Measurements from ENCODE around the gene CMTR1.

The CMTR1 gene

GRCh38 chr6:37433657-37434271, 743 bp downstream of the CMTR1 start:
- peak overlapping the region; percentile 75 to 99 (median 94) for H3K27ac ChIP-seq
- H3K4me3 ChIP-seq = peak overlapping the region; percentile 60 to 97 (median 88)

DNA sequence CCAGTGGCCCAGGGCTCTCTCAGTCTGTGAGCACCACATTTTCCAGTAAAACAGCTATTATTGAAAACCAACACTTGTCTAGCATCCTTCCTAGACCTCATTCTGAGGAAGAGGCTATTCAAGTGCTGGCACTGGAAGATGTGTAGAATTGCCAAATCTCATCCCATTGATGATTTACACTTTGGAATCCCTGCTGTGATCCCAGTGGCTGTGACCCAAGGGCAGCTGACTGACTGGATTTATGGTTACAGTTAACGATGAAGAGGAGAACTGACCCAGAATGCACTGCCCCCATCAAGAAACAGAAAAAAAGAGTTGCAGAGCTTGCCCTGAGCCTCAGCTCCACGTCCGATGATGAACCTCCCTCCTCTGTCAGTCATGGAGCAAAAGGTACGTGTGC, 2.4 kb downstream of the CMTR1 start:
- Histone ChIP-seq H3K27ac (no peak overlapping the region), H3K4me3 (no peak overlapping the region)

GRCh38 chr6:37435816-37436215, 2.8 kb downstream of the CMTR1 start:
- Histone ChIP-seq H3K27ac (no peak overlapping the region), H3K4me3 (no peak overlapping the region)

GRCh38 chr6:37438930-37439329, 5.9 kb downstream of the CMTR1 start:
- no peak overlapping the region for H3K4me3 ChIP-seq
- no peak overlapping the region for H3K27ac ChIP-seq

GRCh38 chr6:37441651-37442050, 8.6 kb downstream of the CMTR1 start:
- Histone ChIP-seq H3K4me3 (no peak overlapping the region), H3K27ac (peak overlapping the region in 2 of 21 experiments; percentile 37 to 80)

DNA sequence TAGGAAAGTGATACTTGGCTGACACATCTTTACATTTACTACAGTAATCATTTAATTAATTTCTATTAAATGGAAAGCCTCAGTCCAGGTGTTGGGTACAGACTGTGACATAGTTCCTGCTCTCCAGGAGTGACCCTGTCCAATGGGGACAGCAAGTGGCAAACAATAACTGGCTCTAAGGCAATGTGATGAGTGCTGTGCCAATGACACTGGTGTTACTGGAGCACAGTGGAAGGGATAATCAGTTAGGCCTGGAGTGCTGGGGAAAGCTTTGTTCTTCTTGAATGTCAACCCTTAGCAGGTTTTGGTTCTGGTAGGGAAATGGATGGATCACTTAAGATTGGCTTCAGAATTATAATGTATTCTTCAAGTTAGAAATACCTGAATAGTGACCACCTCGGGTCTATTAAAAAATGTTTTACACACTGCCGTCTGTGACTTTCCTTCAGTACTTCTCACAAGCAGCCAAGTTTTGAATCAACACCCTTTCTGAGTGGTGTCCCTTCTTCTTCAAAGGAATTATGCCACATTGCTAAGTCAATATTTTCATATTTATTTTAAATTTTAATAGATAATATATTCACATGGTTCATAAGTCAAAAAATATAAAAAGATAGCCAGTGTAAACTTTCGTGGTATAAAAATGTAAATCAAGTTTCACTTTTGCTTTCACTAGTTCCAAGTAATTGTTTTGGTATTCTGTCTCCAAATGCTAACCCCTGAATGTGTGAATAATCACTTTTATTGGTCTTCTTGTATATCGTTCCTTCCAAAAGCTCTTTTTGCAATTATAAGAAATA, 9.6 kb downstream of the CMTR1 start:
- Histone ChIP-seq H3K4me3 (peak overlapping the region in 4 of 7 experiments; percentile 4 to 27 (median 14)), H3K27ac (peak overlapping the region in 19 of 21 experiments; percentile 0 to 82 (median 63))

GRCh38 chr6:37443216-37443542, 10.2 kb downstream of the CMTR1 start:
- Histone ChIP-seq H3K27ac (peak overlapping the region in 14 of 21 experiments; percentile 0 to 82 (median 69)), H3K4me3 (peak overlapping the region in 4 of 7 experiments; percentile 4 to 27 (median 14))

DNA sequence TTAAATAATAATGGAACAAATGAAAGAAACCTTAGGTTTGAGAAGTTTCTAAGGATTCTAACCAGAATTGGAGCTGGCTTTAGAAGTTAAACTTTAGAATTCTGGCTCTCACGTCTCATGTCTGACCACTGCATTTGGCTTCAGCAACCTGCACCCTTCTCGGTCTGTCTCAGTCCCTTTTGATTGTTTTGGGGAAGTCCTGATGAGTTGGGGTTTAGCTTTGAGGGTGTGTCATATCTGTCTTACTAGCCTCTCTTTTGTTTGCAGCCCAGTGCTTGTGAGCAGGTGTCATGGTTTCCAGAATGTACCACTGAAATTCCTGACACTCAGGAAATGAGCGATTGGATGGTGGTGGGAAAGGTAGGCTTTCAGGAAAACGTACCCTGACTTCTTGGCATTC, 17.0 kb downstream of the CMTR1 start:
- Histone ChIP-seq H3K27ac (no peak overlapping the region), H3K4me3 (no peak overlapping the region)

DNA sequence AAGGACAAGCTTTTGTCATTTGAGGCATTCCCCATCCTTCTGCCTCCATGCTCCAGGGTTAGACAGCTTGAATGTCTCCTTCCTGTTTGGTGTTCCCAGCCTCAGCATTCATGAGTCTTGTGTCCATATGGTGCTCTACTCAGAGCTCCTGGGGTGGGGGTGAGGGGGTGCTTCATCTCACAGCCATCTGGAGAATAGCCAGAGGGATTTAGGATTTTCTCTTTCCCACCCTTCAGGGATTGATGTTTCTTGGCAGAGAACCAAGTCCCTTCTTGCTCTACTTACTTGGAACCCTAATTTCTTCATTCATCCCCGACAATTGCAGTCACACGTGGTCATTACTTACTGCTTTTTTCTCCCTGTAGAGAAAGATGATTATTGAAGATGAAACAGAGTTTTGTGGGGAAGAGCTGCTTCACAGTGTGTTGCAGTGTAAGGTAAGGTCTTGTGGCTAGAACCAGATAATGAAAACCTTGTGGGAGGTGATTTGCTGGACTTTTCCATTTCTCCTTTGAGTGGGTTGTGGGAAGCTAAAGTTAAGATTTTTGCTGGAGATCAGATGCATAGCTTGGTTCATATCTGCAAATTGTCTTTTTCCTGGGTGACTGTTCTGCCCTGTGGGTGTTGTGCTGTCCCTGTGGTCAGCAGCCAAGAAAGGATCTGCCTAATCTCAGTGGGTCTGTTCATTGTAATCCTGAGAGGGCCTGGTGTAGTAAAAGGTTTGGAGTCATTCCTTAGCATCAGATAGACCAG, 18.6 kb downstream of the CMTR1 start:
- Histone ChIP-seq H3K27ac (no peak overlapping the region), H3K4me3 (no peak overlapping the region)

DNA sequence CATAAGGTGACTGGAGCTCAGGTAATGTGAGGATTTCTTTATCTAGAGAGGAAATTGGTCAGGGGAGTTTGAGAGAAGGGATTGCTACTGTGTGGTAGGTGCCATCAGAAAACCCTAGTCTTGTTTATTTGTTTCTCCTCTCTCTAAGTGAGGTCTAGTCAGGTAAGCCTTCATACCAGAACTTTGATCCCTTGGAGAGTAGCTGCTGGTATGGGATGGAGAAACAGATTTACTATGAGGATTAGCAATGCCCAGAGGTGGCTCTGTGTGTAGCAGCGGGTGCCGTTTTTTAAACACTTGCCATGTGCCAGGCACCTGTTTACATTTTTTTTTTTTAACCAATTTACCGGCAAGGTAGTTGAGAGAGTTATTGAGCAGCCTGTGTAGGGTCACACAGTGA, 19.5 kb downstream of the CMTR1 start:
- no peak overlapping the region for H3K4me3 ChIP-seq
- H3K27ac ChIP-seq = no peak overlapping the region

DNA sequence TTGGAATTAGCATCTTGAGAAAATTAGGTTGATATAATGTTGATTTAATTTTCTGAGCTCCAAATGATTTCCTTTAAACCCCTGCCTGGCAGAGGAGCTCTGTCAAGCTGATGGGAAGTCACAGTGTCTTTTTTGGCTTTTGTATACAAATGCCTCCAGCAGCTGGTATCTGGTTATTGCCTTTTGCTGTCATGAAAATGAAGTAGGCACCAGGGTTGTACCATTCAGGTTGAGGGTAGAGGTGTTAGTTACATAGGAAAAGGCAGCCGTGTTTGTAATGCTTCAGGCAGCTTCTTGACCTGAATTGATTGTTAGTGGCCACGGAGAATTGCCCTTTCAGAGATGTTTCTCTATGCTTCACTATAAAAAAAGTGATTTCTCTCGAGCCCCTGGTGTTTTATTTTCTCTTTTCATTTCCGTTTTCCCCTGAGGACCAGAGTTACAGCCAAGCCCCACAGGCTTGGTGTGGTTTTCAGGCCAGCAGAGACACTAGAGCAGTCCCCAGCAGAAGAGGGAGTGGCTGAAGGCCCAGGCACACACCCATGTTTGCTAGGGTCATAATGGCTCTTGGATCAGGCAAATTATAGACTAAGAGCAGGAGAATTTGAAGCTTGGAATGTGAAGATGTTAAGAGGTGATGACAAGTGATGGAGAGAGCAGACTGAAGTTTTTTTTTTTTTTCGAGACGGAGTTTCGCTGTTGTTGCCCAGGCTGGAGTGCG, 21.6 kb downstream of the CMTR1 start:
- H3K4me3 ChIP-seq = no peak overlapping the region
- no peak overlapping the region for H3K27ac ChIP-seq

- peak overlapping the region in 1 of 21 experiments; percentile 28 for H3K27ac ChIP-seq
Observed at GRCh38 chr6:37456126-37456525, 23.1 kb downstream of the CMTR1 start.

GRCh38 chr6:37456816-37457560, 24.0 kb downstream of the CMTR1 start:
- Histone ChIP-seq H3K27ac (peak overlapping the region in 1 of 21 experiments; percentile 28), H3K4me3 (no peak overlapping the region)

More at GRCh38 chr6:37456126-37456525, 23.1 kb downstream of the CMTR1 start:
- no peak overlapping the region for H3K4me3 ChIP-seq

DNA sequence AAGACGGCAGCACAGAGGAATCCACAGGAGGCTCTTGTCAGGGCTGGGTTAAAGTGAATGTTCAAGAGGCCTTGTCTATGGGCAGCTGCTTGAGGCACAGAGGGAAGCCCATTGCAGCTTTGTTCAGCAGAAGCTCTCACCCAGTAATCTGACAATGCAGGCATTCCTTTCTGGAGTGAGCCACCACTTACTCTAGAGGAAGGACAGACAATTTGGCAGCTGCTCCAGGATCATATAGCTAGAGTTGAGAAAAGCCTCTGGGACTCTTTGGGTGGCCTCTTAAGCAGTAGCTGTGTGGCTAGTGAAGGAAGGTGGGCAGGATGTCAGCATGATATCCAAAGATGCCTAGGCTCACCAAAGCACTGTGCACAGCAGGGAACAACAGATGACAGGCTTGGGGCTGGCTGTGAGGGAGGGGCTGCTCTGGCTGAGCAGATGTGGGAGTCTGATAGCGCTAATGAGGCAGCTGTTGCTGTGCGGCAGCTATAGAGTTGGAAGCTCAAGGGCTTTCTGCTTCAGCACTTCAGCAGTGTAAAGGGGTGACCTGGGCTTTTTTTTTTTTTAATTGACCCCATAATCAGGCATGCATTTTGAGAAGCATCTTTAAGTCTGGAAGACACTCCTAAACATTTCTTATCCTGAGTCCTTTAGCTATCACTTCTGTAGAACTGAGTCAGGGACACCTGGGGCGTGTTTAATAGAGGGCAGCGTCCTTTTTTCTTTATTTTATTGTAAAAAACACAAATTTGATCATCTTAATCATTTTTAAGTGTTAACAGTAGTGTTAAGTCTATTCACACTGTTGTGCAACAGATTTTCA, 27.2 kb downstream of the CMTR1 start:
- no peak overlapping the region for H3K4me3 ChIP-seq
- no peak overlapping the region for H3K27ac ChIP-seq

DNA sequence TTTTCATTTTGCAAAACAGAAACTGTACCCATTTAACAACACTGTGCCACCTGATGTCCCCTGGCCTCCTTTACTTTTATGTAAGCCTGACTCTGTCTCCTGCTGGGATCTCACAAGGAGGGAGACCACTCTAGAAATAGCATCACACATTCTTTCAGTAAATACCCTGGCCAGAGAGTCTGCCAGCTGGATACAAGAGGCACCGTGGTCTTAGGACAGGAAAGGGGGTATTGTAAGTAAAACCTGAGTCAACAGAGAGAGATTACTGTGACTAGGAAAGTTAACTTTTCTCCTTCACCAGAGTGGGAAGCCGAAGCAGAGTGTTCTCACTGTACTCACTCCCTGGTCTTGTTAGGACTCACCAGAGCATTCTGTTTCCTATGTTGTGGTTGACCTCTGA, 27.8 kb downstream of the CMTR1 start:
- no peak overlapping the region for H3K27ac ChIP-seq
- no peak overlapping the region for H3K4me3 ChIP-seq

DNA sequence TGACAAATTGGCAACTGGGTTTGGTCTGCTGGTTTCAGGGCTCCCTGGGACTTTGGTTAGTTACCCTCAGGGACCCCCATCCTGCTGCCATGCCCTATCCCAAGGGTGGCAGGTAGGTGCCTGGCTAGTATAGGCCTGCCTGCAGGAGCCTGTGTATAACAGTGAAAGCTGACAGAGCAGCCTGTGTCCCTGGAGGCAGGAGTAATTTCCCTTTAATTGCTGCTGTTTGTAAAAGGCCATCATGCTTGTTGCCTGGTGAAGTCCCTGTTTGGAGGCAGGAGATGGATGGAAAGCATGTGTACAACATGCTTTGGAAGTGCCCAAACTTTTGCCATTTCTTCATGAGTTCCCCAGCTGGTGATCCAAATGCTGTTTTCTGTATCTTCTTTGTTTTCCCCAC, 30.1 kb downstream of the CMTR1 start:
- no peak overlapping the region for H3K4me3 ChIP-seq
- no peak overlapping the region for H3K27ac ChIP-seq

DNA sequence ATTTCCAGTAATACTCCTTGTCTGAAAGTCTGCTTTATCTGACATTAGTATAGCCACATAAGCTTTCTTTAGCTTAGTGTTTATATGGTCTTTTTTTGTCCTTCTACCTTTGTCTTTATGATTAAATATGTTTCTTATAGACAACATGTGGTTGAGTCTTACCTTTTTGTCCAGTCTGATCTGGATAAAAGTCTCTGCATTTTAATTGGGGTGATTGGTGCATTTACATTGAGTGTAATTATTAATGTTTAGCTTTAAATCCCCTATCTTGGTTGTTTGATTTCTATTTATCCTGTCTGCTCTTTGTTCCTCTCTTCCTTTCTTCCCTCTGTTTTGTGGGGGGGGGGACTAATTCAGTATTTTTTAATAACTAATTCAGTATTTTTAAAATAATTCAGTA, 34.7 kb downstream of the CMTR1 start:
- Histone ChIP-seq H3K4me3 (no peak overlapping the region), H3K27ac (no peak overlapping the region)

DNA sequence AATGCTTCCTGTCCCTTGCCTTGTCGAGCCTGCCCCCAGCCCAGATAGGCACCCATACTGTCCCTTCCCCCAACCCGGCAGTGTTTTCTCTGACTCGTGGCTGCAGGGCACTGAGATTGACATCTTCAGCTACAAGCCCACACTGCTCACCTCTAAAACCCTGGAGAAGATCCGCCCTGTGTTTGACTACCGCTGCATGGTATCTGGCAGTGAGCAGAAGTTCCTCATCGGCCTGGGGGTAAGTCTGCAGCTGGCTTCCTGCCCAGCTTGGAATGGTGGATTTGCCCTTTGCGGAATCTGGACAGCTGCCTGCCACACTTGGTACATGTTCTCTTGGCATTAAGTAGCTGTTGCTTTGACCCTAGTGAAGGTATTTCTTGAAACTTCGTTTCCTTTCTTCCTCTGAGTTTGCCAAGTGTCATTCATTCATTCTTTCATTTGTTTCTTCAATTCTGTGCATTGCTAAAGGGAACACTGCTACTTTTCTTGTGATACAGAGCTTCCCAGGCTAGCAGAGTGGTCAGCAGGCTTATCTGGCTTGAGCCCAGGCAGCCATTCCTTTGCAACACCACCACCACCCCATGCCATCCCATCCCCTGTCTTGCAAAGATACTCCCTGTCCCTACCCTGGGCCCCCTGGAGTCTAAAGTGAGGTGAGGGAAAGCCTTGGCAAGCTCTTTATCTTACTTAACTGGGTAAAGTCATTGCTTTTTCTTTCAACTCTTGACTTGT, 40.5 kb downstream of the CMTR1 start:
- Histone ChIP-seq H3K27ac (no peak overlapping the region), H3K4me3 (no peak overlapping the region)

All from skin epidermis (tissue), 12 donors.